Tibial nerve (tissue), 4 donors: Measurements from ENCODE around the gene SEMA4C. TPM values are rescaled to one million over a fixed set of nuclear protein-coding genes. Genes with fewer than 3 reads are reported as not detected.

Experiments
- DNase-seq, 2 donors: peaks; one replicate each; pipeline ENCODE4 v3.0.0-alpha.2; 2019; ENCODE audit warnings: low spot score in 2 of 2
- H3K27ac ChIP-seq, 4 donors: fragments of 200-600 bp; sonication (generic) in 3 of 4; one replicate each; pipeline ENCODE4 v1.5.1; 2017 to 2019; ENCODE audit warnings: mild to moderate bottlenecking in 1 of 4
- H3K27me3 ChIP-seq, 2 donors: fragments of 200-600 bp; sonication (generic) in 1 of 2; one replicate each; pipeline versions ENCODE4 v1.5.1 to v1.6.0; 2017 to 2019
- H3K36me3 ChIP-seq, 3 donors: fragments of 200-600 bp; sonication (generic); one replicate each; pipeline ENCODE4 v1.5.1; 2018 to 2019
- H3K4me1 ChIP-seq, 4 donors: fragments of 200-600 bp; sonication (generic) in 3 of 4; one replicate each; pipeline ENCODE4 v1.5.1; 2017 to 2019
- H3K4me3 ChIP-seq, 4 donors: fragments of 200-600 bp; sonication (generic) in 3 of 4; one replicate each; pipeline ENCODE4 v1.5.1; 2017 to 2019; ENCODE audit warnings: mild to moderate bottlenecking in 1 of 4, moderate library complexity in 1 of 4
- H3K9me3 ChIP-seq, 4 donors: fragments of 200-600 bp; sonication (generic) in 3 of 4; one replicate each; pipeline ENCODE4 v1.5.1; 2017 to 2019
- EP300 ChIP-seq, 2 donors: sonication (generic); formaldehyde crosslinking; IDR thresholded peaks; one replicate each; pipeline ENCODE4 v1.6.1; 2017; ENCODE audit warnings: antibody characterized with exemption in 2 of 2, mild to moderate bottlenecking in 1 of 2
- POLR2A ChIP-seq, 2 donors: fragments of 450-650 bp; IDR thresholded peaks; one replicate each; pipeline ENCODE4 v1.6.1; 2017; ENCODE audit warnings: antibody characterized with exemption in 2 of 2, mild to moderate bottlenecking in 2 of 2, moderate library complexity in 2 of 2
- WGBS, 2 donors: methylation state at CpG; one replicate each; pipeline ENCODE4 v1.1.5; 2018; 5-methylcytosine and 5-hydroxymethylcytosine counted together
- total RNA-seq, 4 donors: library from RNA; depleted of rRNA; stranded (reverse); fragments of >200 nt; gene quantifications; one replicate each; pipeline ENCODE4 v1.1.0, GENCODE V29; 2016
- TF ChIP-seq, protein P1 (sequence below), 5 experiments: fragments of 200-600 bp in 3 of 5; fragments of 450-650 bp in 2 of 5; sonication (generic) in 3 of 5; IDR thresholded peaks; one replicate each; pipeline ENCODE4 v1.5.1; 2016 to 2019; ENCODE audit warnings: antibody characterized with exemption in 5 of 5, mild to moderate bottlenecking in 3 of 5, moderate library complexity in 2 of 5

SEMA4C gene, protein sequence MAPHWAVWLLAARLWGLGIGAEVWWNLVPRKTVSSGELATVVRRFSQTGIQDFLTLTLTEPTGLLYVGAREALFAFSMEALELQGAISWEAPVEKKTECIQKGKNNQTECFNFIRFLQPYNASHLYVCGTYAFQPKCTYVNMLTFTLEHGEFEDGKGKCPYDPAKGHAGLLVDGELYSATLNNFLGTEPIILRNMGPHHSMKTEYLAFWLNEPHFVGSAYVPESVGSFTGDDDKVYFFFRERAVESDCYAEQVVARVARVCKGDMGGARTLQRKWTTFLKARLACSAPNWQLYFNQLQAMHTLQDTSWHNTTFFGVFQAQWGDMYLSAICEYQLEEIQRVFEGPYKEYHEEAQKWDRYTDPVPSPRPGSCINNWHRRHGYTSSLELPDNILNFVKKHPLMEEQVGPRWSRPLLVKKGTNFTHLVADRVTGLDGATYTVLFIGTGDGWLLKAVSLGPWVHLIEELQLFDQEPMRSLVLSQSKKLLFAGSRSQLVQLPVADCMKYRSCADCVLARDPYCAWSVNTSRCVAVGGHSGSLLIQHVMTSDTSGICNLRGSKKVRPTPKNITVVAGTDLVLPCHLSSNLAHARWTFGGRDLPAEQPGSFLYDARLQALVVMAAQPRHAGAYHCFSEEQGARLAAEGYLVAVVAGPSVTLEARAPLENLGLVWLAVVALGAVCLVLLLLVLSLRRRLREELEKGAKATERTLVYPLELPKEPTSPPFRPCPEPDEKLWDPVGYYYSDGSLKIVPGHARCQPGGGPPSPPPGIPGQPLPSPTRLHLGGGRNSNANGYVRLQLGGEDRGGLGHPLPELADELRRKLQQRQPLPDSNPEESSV
- 100 to 1,000 TPM; 120 to 181 (median 147) TPM for total RNA-seq

DNA sequence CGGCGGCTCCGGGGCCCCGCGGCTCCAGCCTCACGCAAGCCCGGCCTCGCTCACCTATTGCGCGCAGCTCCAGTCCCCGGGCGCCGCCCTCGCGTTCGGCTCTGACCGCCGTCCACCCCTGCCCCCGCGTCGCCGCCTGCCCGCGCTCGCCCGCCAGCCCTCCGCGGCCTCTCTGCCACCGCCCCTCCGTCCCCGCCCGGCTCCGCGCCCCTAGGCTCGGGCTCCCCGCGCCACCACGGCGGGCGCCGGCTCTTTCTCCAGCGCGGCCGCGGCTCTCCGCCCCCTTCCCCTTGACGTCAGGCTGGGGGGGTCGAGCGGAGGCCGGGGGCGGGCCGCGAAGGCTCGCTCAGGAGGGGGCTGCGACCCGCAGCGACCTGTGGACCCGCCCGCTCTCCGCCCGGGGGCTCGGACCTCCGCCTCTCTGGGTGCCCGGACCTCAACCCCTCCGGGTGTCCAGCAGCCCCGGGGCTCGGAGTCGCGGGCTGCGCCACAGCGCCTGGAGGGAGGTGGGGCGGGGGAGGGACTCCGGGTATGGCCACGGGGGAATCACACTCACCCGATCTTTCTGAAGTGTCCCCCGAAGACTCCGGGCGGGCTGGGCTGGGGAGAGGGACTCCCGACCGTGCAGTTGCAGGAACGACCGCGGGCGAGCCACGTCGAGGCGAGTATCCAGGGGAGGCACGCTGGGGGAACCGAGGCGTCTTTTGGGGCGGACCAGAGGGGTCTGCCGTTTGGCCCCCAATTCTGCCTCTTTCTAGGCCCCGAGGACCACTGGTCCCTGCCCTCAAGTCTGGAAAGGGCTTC lies at the start of gene SEMA4C:
Gene SEMA4C (minus strand): TSS at position 259 of the 804 bp plus-strand sequence. CDS start 2,194 bp downstream, outside the sequence.
- Histone ChIP-seq H3K4me1 (peaks cover 0 to 76% (median 56%) of the 10 kb centered on the region in 4 donors), H3K27me3 (no peaks in the 10 kb centered on the region), H3K9me3 (no peaks in the 10 kb centered on the region), H3K36me3 (peaks cover 0 to 27% (median 3%) of the 10 kb centered on the region in 3 donors), H3K27ac (peak within 1 kb of the TSS; percentile 94 to 99 (median 98)), H3K4me3 (peak within 1 kb of the TSS; percentile 64 to 92 (median 88))
- WGBS, 2 donors, result 1 to 3% methylated on average over 61 to 62 of the region's 93 CpGs
- DNase-seq, result peak; percentile 46 to 49
- TF ChIP-seq, protein P1, sequence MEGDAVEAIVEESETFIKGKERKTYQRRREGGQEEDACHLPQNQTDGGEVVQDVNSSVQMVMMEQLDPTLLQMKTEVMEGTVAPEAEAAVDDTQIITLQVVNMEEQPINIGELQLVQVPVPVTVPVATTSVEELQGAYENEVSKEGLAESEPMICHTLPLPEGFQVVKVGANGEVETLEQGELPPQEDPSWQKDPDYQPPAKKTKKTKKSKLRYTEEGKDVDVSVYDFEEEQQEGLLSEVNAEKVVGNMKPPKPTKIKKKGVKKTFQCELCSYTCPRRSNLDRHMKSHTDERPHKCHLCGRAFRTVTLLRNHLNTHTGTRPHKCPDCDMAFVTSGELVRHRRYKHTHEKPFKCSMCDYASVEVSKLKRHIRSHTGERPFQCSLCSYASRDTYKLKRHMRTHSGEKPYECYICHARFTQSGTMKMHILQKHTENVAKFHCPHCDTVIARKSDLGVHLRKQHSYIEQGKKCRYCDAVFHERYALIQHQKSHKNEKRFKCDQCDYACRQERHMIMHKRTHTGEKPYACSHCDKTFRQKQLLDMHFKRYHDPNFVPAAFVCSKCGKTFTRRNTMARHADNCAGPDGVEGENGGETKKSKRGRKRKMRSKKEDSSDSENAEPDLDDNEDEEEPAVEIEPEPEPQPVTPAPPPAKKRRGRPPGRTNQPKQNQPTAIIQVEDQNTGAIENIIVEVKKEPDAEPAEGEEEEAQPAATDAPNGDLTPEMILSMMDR (IDR thresholded peaks at IDR 0.05), result peak in 1 of 5 experiments; percentile 18
- TF ChIP-seq POLR2A (IDR thresholded peaks at IDR 0.05), result peak; percentile 21 to 84
- TF ChIP-seq EP300 (IDR thresholded peaks at IDR 0.05), result peak in 1 of 2 donors; percentile 79

DNA sequence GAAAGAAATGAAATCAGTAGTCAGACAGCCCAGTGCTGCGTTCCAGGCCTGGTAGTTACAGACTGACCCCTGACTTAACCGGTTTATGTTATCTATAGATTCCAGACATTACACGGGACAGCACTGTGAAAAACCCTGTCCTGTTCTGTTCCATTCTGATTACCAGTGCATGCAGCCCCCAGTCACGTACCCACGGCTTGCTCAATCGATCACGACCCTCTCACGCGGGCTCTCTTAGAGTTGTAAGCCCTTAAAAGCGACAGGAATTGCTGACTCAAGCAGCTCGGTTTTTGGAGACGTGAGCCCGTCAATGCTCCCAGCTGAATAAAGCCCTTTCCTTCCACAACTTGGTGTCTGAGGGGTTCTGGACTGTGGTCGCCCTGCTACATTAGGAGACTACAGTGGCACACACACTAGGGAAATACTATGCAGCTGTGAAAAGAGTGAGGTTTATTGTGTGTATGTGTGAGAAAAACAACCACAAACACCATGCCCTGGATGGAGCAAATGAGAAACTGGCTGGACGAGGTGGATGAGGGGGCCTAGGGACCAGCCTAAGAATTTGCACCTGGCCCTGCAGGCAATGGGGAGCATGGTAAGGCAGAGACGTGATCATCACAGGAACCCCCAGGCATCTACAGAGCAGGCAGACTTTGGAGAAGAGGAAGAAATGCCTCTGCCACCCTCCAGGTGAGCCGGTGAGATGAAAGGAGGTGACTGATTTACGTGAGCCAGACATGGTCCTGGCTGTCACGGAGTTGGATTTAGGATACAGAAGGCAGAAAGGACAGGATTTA lies 49.1 kb upstream of the SEMA4C start:
- peaks cover 0 to 13% (median 3%) of the 10 kb centered on the region in 4 donors for H3K4me1 ChIP-seq
- no peaks in the 10 kb centered on the region for H3K9me3 ChIP-seq
- DNase-seq, result no peak
- H3K36me3 ChIP-seq, result no peaks in the 10 kb centered on the region
- H3K4me3 ChIP-seq, result no peak overlapping the region
- WGBS, 2 donors, result 87 to 90% methylated on average over 19 of the region's 19 CpGs
- TF ChIP-seq POLR2A (IDR thresholded peaks at IDR 0.05), result no peak
- TF ChIP-seq EP300 (IDR thresholded peaks at IDR 0.05), result no peak
- TF ChIP-seq, protein P1 (IDR thresholded peaks at IDR 0.05), result no peak
- H3K27ac ChIP-seq, result no peak overlapping the region
- no peaks in the 10 kb centered on the region for H3K27me3 ChIP-seq

DNA sequence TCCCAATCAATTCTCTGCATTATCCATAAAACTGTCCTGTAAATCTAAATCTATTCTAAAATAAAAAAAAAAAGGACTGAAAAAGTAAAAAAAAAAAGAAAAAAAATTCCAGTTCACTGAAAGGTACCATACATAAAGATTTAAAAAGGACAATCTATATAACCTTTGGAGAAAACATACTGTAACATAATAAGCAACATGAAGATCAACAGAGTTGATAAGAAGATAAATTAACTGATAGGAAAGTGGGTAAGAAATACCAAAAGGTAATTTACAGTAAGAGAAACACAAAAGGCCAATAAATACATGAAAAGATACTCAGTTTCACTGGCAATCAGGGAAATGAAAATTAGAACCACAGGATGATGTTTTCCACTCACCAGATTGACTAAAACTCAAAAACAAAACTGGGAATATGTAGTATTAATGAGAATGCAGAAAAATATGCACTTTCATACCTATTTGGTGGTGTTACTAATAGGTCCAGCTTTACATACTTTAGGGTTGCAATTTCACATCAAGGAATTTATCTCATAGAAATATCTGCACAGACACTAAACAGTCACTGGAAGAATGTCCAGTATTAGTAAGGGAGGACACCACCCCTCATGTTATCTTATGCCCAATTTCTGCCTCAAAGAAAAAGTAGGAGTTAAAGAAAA lies 48.3 kb upstream of the SEMA4C start:
- Histone ChIP-seq H3K27ac (no peak overlapping the region), H3K36me3 (no peaks in the 10 kb centered on the region), H3K27me3 (no peaks in the 10 kb centered on the region), H3K4me1 (peaks cover 0 to 20% (median 7%) of the 10 kb centered on the region in 4 donors), H3K4me3 (no peak overlapping the region), H3K9me3 (no peaks in the 10 kb centered on the region)
- DNase-seq, result no peak
- TF ChIP-seq EP300 (IDR thresholded peaks at IDR 0.05) (no peak), POLR2A (IDR thresholded peaks at IDR 0.05) (no peak)
- TF ChIP-seq, protein P1 (IDR thresholded peaks at IDR 0.05), result no peak
